Measurements from ENCODE around the gene SBNO1. TPM values are rescaled to one million over a fixed set of nuclear protein-coding genes. Genes with fewer than 3 reads are reported as not detected.

The SBNO1 gene
- total and polyA plus RNA-seq, 8 donors, result 3.4 to 35.6 (median 9.9) TPM

- 52 to 69% (median 59%) methylated on average over 26 to 36 of the region's 36 CpGs for WGBS, 5 donors
- TF ChIP-seq EP300 (IDR thresholded peaks at IDR 0.05) (no peak), POLR2AphosphoS5 (IDR thresholded peaks at IDR 0.05) (peak in 1 of 3 donors; percentile 9)
- intact Hi-C loops (cut with DNase I; ENCODE audit: low total_unique reads), result no loop called here
Measured at GRCh38 chr12:123267991-123268843, 96.4 kb downstream of the SBNO1 start.

DNA sequence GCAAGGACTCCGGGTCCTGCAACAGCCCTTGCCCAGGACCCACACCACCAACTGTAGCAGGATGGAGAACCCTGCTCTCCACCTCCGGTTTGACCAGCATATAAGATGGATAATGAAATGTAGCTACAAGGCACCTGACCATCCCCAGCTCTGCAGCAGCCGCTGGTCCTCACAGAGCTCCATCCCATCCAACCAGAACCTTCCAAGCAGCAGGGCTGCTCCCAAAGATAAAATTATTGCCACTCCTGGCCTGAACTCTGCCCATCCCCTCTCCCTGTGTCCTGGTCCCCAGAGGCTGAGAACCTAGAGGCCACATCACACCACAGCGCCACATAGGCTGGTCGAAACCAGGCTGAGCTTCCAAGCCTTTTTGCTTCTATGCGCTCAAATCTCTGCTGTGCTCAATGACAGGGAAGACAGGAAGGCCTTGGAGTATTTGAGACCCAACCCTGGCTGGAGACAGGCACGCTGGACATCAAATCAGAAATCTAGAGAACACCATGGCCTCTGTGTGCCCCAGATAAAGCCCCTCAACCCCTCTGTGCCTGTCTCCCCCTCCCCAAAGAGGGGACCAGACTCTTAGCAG, 97.2 kb downstream of the SBNO1 start:
- intact Hi-C loops (cut with DNase I; ENCODE audit: low total_unique reads), result no loop called here
- no peak for TF ChIP-seq EP300 (IDR thresholded peaks at IDR 0.05)
- no peak for TF ChIP-seq POLR2AphosphoS5 (IDR thresholded peaks at IDR 0.05)
- TF ChIP-seq, protein P1, sequence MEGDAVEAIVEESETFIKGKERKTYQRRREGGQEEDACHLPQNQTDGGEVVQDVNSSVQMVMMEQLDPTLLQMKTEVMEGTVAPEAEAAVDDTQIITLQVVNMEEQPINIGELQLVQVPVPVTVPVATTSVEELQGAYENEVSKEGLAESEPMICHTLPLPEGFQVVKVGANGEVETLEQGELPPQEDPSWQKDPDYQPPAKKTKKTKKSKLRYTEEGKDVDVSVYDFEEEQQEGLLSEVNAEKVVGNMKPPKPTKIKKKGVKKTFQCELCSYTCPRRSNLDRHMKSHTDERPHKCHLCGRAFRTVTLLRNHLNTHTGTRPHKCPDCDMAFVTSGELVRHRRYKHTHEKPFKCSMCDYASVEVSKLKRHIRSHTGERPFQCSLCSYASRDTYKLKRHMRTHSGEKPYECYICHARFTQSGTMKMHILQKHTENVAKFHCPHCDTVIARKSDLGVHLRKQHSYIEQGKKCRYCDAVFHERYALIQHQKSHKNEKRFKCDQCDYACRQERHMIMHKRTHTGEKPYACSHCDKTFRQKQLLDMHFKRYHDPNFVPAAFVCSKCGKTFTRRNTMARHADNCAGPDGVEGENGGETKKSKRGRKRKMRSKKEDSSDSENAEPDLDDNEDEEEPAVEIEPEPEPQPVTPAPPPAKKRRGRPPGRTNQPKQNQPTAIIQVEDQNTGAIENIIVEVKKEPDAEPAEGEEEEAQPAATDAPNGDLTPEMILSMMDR (IDR thresholded peaks at IDR 0.05), result no peak
- no peak for TF ChIP-seq POLR2A (IDR thresholded peaks at IDR 0.05)
- H3K4me3 ChIP-seq, result no peak overlapping the region
- peak overlapping the region in 4 of 5 donors; percentile 79 to 90 (median 85) for H3K27ac ChIP-seq
- H3K4me1 ChIP-seq, result peaks cover 27 to 46% (median 35%) of the 10 kb centered on the region in 4 donors
- H3K9me3 ChIP-seq, result no peaks in the 10 kb centered on the region
- 79 to 90% (median 88%) methylated on average over 5 to 7 of the region's 7 CpGs for WGBS, 5 donors
- no peak for DNase-seq
- H3K36me3 ChIP-seq, result peaks cover 31 to 54% (median 48%) of the 10 kb centered on the region in 4 donors
- H3K27me3 ChIP-seq, result no peaks in the 10 kb centered on the region

More at GRCh38 chr12:123267991-123268843, 96.4 kb downstream of the SBNO1 start:
- Histone ChIP-seq H3K4me3 (peak overlapping the region in 2 of 4 donors; percentile 8 to 77), H3K27me3 (no peaks in the 10 kb centered on the region), H3K9me3 (no peaks in the 10 kb centered on the region), H3K4me1 (peaks cover 27 to 50% (median 36%) of the 10 kb centered on the region in 4 donors), H3K27ac (peak overlapping the region; percentile 18 to 90 (median 82)), H3K36me3 (peaks cover 25 to 46% (median 41%) of the 10 kb centered on the region in 4 donors)
- DNase-seq, result peak in 1 of 2 donors; percentile 79

DNA sequence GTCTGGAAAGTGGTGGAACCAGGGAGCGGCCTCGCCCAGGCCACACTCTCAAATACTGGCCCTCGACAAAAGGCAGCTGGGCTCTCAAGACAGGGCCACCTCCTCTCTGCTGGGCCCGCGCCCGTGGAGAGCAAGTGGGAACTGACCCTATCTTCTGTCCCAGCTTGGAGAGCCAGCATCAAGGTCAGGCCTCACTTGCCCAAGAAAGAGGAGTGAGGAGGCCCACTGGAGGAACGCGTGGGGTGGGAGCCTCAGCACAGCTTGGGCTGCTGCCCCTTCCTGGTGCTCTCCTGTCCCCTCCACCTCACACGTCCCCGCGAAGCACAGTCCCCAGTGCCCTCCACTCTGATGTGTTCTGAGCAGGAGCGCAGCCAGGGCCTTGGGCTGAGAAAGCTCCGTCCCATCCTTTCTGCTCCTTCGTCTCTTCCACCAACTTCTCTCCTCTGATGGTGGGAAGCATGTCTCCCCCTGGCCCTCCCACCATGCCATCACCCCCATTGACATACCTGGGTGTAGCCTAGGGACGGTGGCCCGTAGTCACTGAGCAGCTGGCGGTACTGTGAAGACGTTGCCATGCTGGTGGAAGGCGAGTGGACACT, 97.9 kb downstream of the SBNO1 start:
- Histone ChIP-seq H3K9me3 (no peaks in the 10 kb centered on the region), H3K36me3 (peaks cover 38 to 60% (median 55%) of the 10 kb centered on the region in 4 donors), H3K4me3 (no peak overlapping the region), H3K27me3 (no peaks in the 10 kb centered on the region), H3K4me1 (peaks cover 27 to 42% (median 33%) of the 10 kb centered on the region in 4 donors), H3K27ac (no peak overlapping the region)
- no peak for DNase-seq
- intact Hi-C loops (cut with DNase I; ENCODE audit: low total_unique reads), result no loop called here
- TF ChIP-seq POLR2A (IDR thresholded peaks at IDR 0.05) (no peak), EP300 (IDR thresholded peaks at IDR 0.05) (no peak), POLR2AphosphoS5 (IDR thresholded peaks at IDR 0.05) (no peak)
- TF ChIP-seq, protein P1 (IDR thresholded peaks at IDR 0.05), result no peak
- WGBS, 5 donors, result 83 to 89% (median 85%) methylated on average over 16 to 19 of the region's 19 CpGs

- WGBS, 5 donors, result 80 to 87% (median 86%) methylated on average over 21 to 35 of the region's 35 CpGs
- DNase-seq, result no peak
- no peak overlapping the region for H3K4me3 ChIP-seq
- no peak overlapping the region for H3K27ac ChIP-seq
- intact Hi-C loops (cut with DNase I; ENCODE audit: low total_unique reads), result no loop called here
- H3K9me3 ChIP-seq, result no peaks in the 10 kb centered on the region
- peaks cover 44 to 67% (median 62%) of the 10 kb centered on the region in 4 donors for H3K36me3 ChIP-seq
- TF ChIP-seq POLR2AphosphoS5 (IDR thresholded peaks at IDR 0.05), result no peak
- TF ChIP-seq, protein P1 (IDR thresholded peaks at IDR 0.05), result no peak
- no peak for TF ChIP-seq POLR2A (IDR thresholded peaks at IDR 0.05)
- no peak for TF ChIP-seq EP300 (IDR thresholded peaks at IDR 0.05)
- no peaks in the 10 kb centered on the region for H3K27me3 ChIP-seq
- peaks cover 27 to 42% (median 33%) of the 10 kb centered on the region in 4 donors for H3K4me1 ChIP-seq
Measured at GRCh38 chr12:123265851-123266678, 98.6 kb downstream of the SBNO1 start.
